GM12878 (cell line): ENCODE measurements around the gene AGXT. TPM values are rescaled to one million over a fixed set of nuclear protein-coding genes. Genes with fewer than 3 reads are reported as not detected.

Experiments used
- ATAC-seq: fragments of 200-7000 bp; cut with Tn5 transposase; 3 replicates; pipeline ENCODE4 v1.9.1; 2020; ENCODE audit warnings: mild to moderate bottlenecking, moderate library complexity
- BruUV-seq: library from RNA; stranded (reverse); fragments of 400-500 nt; replicated peaks from 2 replicates; lab custom pipeline; 2021; lab: Mats Ljungman, UMichigan
- CTCF ChIA-PET: fragments of 300-600 bp; sonication (Branson Sonifier 250); formaldehyde crosslinking; extraction: SDS; loops from one replicate; lab custom pipeline; 2021; ENCODE audit warnings: inconsistent platforms; lab: Yijun Ruan, JAX
- POLR2A ChIA-PET: fragments of 350-600 bp; formaldehyde crosslinking; extraction: SDS; loops from one replicate; lab custom pipeline; 2021; ENCODE audit warnings: inconsistent platforms; lab: Charles Lee
- RAD21 ChIA-PET: fragments of 300-600 bp; sonication (Branson Sonifier 250); formaldehyde crosslinking; loops from one replicate; lab custom pipeline; 2023; ENCODE audit warnings: antibody characterized with exemption; ENCODE audit not compliant: unreplicated experiment; lab: Charles Lee
- SMC1A ChIA-PET: fragments of 300-600 bp; sonication (Branson Sonifier 250); formaldehyde crosslinking; loops from one replicate; lab custom pipeline; 2023; ENCODE audit not compliant: unreplicated experiment, uncharacterized antibody; lab: Charles Lee
- DNase-seq: peaks from one replicate; pipeline ENCODE4 v3.0.0-alpha.2; 2011; ENCODE audit warnings: low read depth, low spot score
- FAIRE-seq: peaks from 3 replicates; lab custom pipeline; 2011; peaks lifted over from hg19 to GRCh38; lab: Jason Lieb, UNC
- H2AFZ ChIP-seq: 2 replicates; pipeline ENCODE4 v1.6.0; 2011; ENCODE audit warnings: low read depth, low read length, control low read depth; ENCODE audit not compliant: control insufficient read depth
- H3K27ac ChIP-seq: 2 replicates; pipeline ENCODE4 v1.5.1; 2011; ENCODE audit warnings: control low read depth; ENCODE audit not compliant: control insufficient read depth, insufficient read depth
- H3K27me3 ChIP-seq, 2 experiments: replicated peaks in 1 of 2; 2 replicates each; pipeline versions ENCODE4 v1.6.0 to v1.6.1; 2011; ENCODE audit warnings: low read length in 1 of 2; ENCODE audit not compliant: control insufficient read depth in 2 of 2, insufficient read depth in 2 of 2
- H3K36me3 ChIP-seq, 2 experiments: 2 replicates each; pipeline ENCODE4 v1.5.1; 2011; ENCODE audit warnings: low read length in 1 of 2; ENCODE audit not compliant: control insufficient read depth in 2 of 2, insufficient read depth in 2 of 2
- H3K4me1 ChIP-seq: 2 replicates; pipeline ENCODE4 v1.6.1; 2011; ENCODE audit warnings: mild to moderate bottlenecking, low read length, moderate library complexity, mixed read lengths; ENCODE audit not compliant: control insufficient read depth, insufficient read depth
- H3K4me2 ChIP-seq: 2 replicates; pipeline ENCODE4 v1.6.0; 2011; ENCODE audit warnings: control low read depth; ENCODE audit not compliant: control insufficient read depth, insufficient read depth
- H3K4me3 ChIP-seq: fragments of 200-600 bp; sonication (generic); 2 replicates; pipeline ENCODE4 v1.5.1; 2016
- H3K79me2 ChIP-seq: 2 replicates; pipeline ENCODE4 v1.6.0; 2011; ENCODE audit warnings: low read length; ENCODE audit not compliant: control insufficient read depth, insufficient read depth
- H3K9ac ChIP-seq: 2 replicates; pipeline ENCODE4 v1.8.0; 2011; ENCODE audit warnings: low read length, control low read depth, mixed read lengths; ENCODE audit not compliant: control insufficient read depth, insufficient read depth
- H3K9me3 ChIP-seq: replicated peaks from 3 replicates; pipeline ENCODE4 v1.5.1; 2011; ENCODE audit warnings: mild to moderate bottlenecking, low read length; ENCODE audit not compliant: control insufficient read depth, insufficient read depth
- H4K20me1 ChIP-seq: 2 replicates; pipeline ENCODE4 v1.6.0; 2011; ENCODE audit not compliant: control insufficient read depth, insufficient read depth
- BHLHE40 ChIP-seq, 2 experiments: fragments of 450-650 bp in 1 of 2; IDR thresholded peaks; 2 replicates each; pipeline ENCODE4 v1.6.1; 2011 to 2017; ENCODE audit warnings: low read depth in 2 of 2, borderline replicate concordance in 1 of 2, improper control_type of control experiment in 1 of 2, low read length in 1 of 2, mild to moderate bottlenecking in 1 of 2
- BRCA1 ChIP-seq: IDR thresholded peaks from 2 replicates; pipeline ENCODE4 v1.6.1; 2011; ENCODE audit warnings: low read depth, low read length, improper control_type of control experiment
- CTCF ChIP-seq, 3 experiments: IDR thresholded peaks in 2 of 3; conservative IDR thresholded peaks in 1 of 3; 2 replicates each; pipeline ENCODE4 v1.5.1; 2011; ENCODE audit warnings: low read depth in 3 of 3, low read length in 3 of 3, mild to moderate bottlenecking in 3 of 3, control low read depth in 2 of 3, moderate library complexity in 2 of 3, inconsistent platforms in 1 of 3, mixed read lengths in 1 of 3; ENCODE audit not compliant: control insufficient read depth in 2 of 3, insufficient read depth in 1 of 3; ENCODE audit errors: extremely low read depth in 1 of 3
- PAX8 ChIP-seq: fragments of 450-650 bp; IDR thresholded peaks from 2 replicates; pipeline ENCODE4 v1.6.1; 2017; ENCODE audit warnings: mild to moderate bottlenecking, moderate library complexity
- PML ChIP-seq: IDR thresholded peaks from 2 replicates; pipeline ENCODE4 v1.6.1; 2012; ENCODE audit warnings: low read length, inconsistent platforms
- SMARCA5 ChIP-seq: fragments of 450-650 bp; IDR thresholded peaks from 2 replicates; pipeline ENCODE4 v1.6.1; 2017; ENCODE audit warnings: mild to moderate bottlenecking
- SREBF1 ChIP-seq: IDR thresholded peaks from 2 replicates; pipeline ENCODE4 v1.6.1; 2012; ENCODE audit warnings: mild to moderate bottlenecking, low read length
- SUZ12 ChIP-seq: fragments of 200-600 bp; sonication (generic); IDR thresholded peaks from one replicate; pipeline ENCODE4 v1.6.1; 2018; ENCODE audit warnings: antibody characterized with exemption, mild to moderate bottlenecking; ENCODE audit not compliant: unreplicated experiment
- ZNF622 ChIP-seq: fragments of 450-650 bp; IDR thresholded peaks from 2 replicates; pipeline ENCODE4 v1.6.1; 2017; ENCODE audit warnings: mild to moderate bottlenecking, inconsistent platforms
- ZNF687 ChIP-seq: fragments of 450-650 bp; IDR thresholded peaks from 2 replicates; pipeline ENCODE4 v1.6.1; 2017; ENCODE audit warnings: mild to moderate bottlenecking, moderate library complexity
- WGBS: methylation state at CpG from one replicate; pipeline ENCODE4 v1.1.6; 2016; ENCODE audit warnings: low lambda C conversion rate; ENCODE audit not compliant: insufficient replicate concordance, insufficient coverage; ENCODE audit errors: missing lambda C conversion rate; 5-methylcytosine and 5-hydroxymethylcytosine counted together
- in situ Hi-C: fragments of 300-500 bp; cut with MboI; formaldehyde crosslinking; loops from 9 replicates; pipeline ENCODE4 v1.14.3; 2018; ENCODE audit warnings: mixed read lengths
- intact Hi-C: fragments of 100-400 bp; cut with micrococcal nuclease; formaldehyde crosslinking; loops from one replicate; pipeline ENCODE4 v1.14.2; 2022; ENCODE audit not compliant: unreplicated experiment
- polyA plus RNA-seq, 11 experiments: library from polyadenylated mRNA; depleted of rRNA in 4 of 11; unstranded in 6 of 11; stranded (reverse) in 5 of 11; fragments of >200 nt; fragmentation: Nextera tagmentation in 4 of 11; fragmentation: Illumina TruSeq in 1 of 11; extraction: Ambion mirVana in 4 of 11; extraction: Trizol in 1 of 11; gene quantifications; 1 replicate in 1 of 11; 2 replicates in 10 of 11; pipeline versions ENCODE4 v1.2.1 to v1.2.3, GENCODE V29; 2011 to 2016; ENCODE audit warnings: inconsistent platforms in 2 of 11, missing spikeins in 2 of 11, low read depth in 1 of 11
- total RNA-seq, 4 experiments: library from RNA; depleted of rRNA in 3 of 4; stranded (reverse); fragments of >200 nt in 3 of 4; fragmentation: Illumina TruSeq in 1 of 4; extraction: Trizol in 1 of 4; gene quantifications; 2 replicates each; pipeline versions ENCODE4 v1.2.1 to v1.2.3, GENCODE V29; 2013 to 2021

AGXT gene
- total and polyA plus RNA-seq, 10 of the 15 experiments (the other 5 are each of a cell fraction or from before 2014, with no cell fraction given), result 0.18 TPM; not detected in 9

GRCh38 chr2:240873805-240874714 lies 5.4 kb downstream of the AGXT start:
- H3K4me3 ChIP-seq, result no peak overlapping the region
- no peak overlapping the region for H3K4me2 ChIP-seq
- H3K9me3 ChIP-seq, result no peaks in the 10 kb centered on the region
- TF ChIP-seq SREBF1, result no peak
- TF ChIP-seq ZNF622, result no peak
- no peak for TF ChIP-seq SMARCA5
- no peak for DNase-seq
- no peak for FAIRE-seq
- in situ Hi-C loops, result no loop called here
- H3K36me3 ChIP-seq, result no peaks in the 10 kb centered on the region
- ChIA-PET RAD21 (no interaction called here), SMC1A (no interaction called here), POLR2A (no interaction called here), CTCF (no interaction called here)
- no peak for ATAC-seq
- 30% methylated on average over 32 of the region's 33 CpGs for WGBS
- intact Hi-C loops, result no loop called here
- no peak overlapping the region for H3K9ac ChIP-seq
- no peaks in the 10 kb centered on the region for H4K20me1 ChIP-seq
- no peaks in the 10 kb centered on the region; a peak in 3 of 4 replicates for H3K27me3 ChIP-seq
- BruUV-seq, result no TSS peak
- no peak overlapping the region for H3K27ac ChIP-seq
- no peak overlapping the region for H2AFZ ChIP-seq
- H3K79me2 ChIP-seq, result no peaks in the 10 kb centered on the region
- no peaks in the 10 kb centered on the region for H3K4me1 ChIP-seq

- in situ Hi-C loops, result no loop called here
- no peaks in the 10 kb centered on the region for H3K79me2 ChIP-seq
- no peak overlapping the region for H3K4me3 ChIP-seq
- no peaks in the 10 kb centered on the region for H3K4me1 ChIP-seq
- intact Hi-C loops, result no loop called here
- DNase-seq (no peak), ATAC-seq (no peak), FAIRE-seq (no peak)
- CTCF ChIA-PET, result no interaction called here
- no TSS peak for BruUV-seq
- SMC1A ChIA-PET, result no interaction called here
- 24% methylated on average over 9 of the region's 12 CpGs for WGBS
- H3K27ac ChIP-seq, result no peak overlapping the region
- no peaks in the 10 kb centered on the region for H3K9me3 ChIP-seq
- no peak overlapping the region for H2AFZ ChIP-seq
- no peak overlapping the region for H3K4me2 ChIP-seq
- POLR2A ChIA-PET, result no interaction called here
- no peaks in the 10 kb centered on the region for H4K20me1 ChIP-seq
- H3K9ac ChIP-seq, result no peak overlapping the region
- no peaks in the 10 kb centered on the region for H3K36me3 ChIP-seq
- H3K27me3 ChIP-seq, result no peaks in the 10 kb centered on the region; a peak in 3 of 4 replicates
- RAD21 ChIA-PET, result no interaction called here
- no peak for TF ChIP-seq BHLHE40 (IDR thresholded peaks at IDR 0.05; ENCODE audit: borderline replicate concordance in 1 of 2, low read depth in 2 of 2, low read length in 1 of 2)
- no peak for TF ChIP-seq SUZ12
- TF ChIP-seq CTCF (IDR thresholded peaks at IDR 0.05 in 2 of 3, conservative IDR thresholded peaks at IDR 0.05 in 1 of 3; ENCODE audit: control insufficient read depth in 2 of 3, extremely low read depth in 1 of 3, insufficient read depth in 1 of 3, low read depth in 3 of 3, low read length in 3 of 3), result no peak
- TF ChIP-seq BRCA1, result no peak
- TF ChIP-seq ZNF687, result no peak
- no peak for TF ChIP-seq PML
- TF ChIP-seq PAX8, result no peak
Observed at GRCh38 chr2:240874715-240875227, 6.1 kb downstream of the AGXT start.
